GM12891 (cell line): ENCODE data around the gene ESYT1.

Source experiments
- PAX5 ChIP-seq: IDR thresholded peaks from 2 replicates; pipeline ENCODE4 v1.6.1; 2011; ENCODE audit warnings: low read length, moderate library complexity, mild to moderate bottlenecking; ENCODE audit not compliant: insufficient read depth, severe bottlenecking
- POLR2A ChIP-seq: IDR thresholded peaks from 2 replicates; pipeline ENCODE4 v1.6.1; 2011; ENCODE audit warnings: low read depth, low read length, control low read depth
- POLR2AphosphoS5 ChIP-seq: IDR thresholded peaks from 2 replicates; pipeline ENCODE4 v1.6.1; 2011; ENCODE audit warnings: low read depth, low read length, control low read depth
- POU2F2 ChIP-seq: IDR thresholded peaks from 2 replicates; pipeline ENCODE4 v1.6.1; 2011; ENCODE audit warnings: low read depth, mild to moderate bottlenecking, control low read depth, low read length, moderate library complexity
- SPI1 ChIP-seq: IDR thresholded peaks from 2 replicates; pipeline ENCODE4 v1.6.1; 2011; ENCODE audit warnings: low read depth, low read length, control low read depth
- TAF1 ChIP-seq: IDR thresholded peaks from 2 replicates; pipeline ENCODE4 v1.6.1; 2011; ENCODE audit warnings: low read depth, low read length, control low read depth

- TF ChIP-seq TAF1 (no peak), PAX5 (no peak), POLR2A (no peak), POLR2AphosphoS5 (no peak), SPI1 (no peak), POU2F2 (no peak)
Observed at GRCh38 chr12:56101045-56101444, 27.0 kb upstream of the ESYT1 start.
